ENCODE results near the gene ZNF438.

DNA sequence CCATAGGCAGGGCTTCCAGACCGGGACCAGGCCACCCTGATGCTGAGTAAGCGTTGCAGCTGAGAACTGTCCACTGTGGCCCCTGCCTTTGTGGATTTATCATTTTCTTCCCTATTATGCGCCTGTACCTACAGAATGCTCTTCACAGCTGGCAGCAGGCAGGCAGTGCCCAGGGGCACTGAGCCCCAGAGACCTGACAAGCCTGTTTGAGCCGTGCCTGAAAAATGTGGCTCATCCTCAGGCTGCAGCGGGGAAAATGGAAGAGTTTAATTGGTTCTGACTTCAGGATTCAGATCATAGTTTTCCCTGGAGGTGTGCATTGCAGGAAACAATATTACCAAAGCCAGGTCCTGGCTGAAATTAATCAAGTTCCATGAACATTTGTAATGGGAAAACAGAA, 200.2 kb downstream of the ZNF438 start:
- TF ChIP-seq RAD21 (IDR thresholded peaks at IDR 0.05; ENCODE audit: low read length) (no peak), POLR2A (IDR thresholded peaks at IDR 0.05; ENCODE audit: low read depth, low read length) (no peak)
